ENCODE data around the gene SMARCD1.

- TF ChIP-seq POLR2A (IDR thresholded peaks at IDR 0.05) (no peak), CTCF (IDR thresholded peaks at IDR 0.05) (no peak), EP300 (IDR thresholded peaks at IDR 0.05) (no peak)
Measured at GRCh38 chr12:50089730-50090129, 4.6 kb downstream of the SMARCD1 start.

All from upper lobe of left lung (tissue), 4 donors.